Heart left ventricle (tissue), 13 donors: ENCODE measurements around the gene CATSPER2.
"Not testable (repeated sequence)": the region's sequence is repeated elsewhere in the genome, so short reads cannot be mapped to it uniquely, and the experiment has no call there.

Experiments
- POLR2A ChIP-seq, 2 donors: fragments of 450-650 bp; IDR thresholded peaks; one replicate each; pipeline ENCODE4 v1.6.1; 2017; ENCODE audit warnings: antibody characterized with exemption in 2 of 2, mild to moderate bottlenecking in 2 of 2, moderate library complexity in 2 of 2
- TF ChIP-seq, protein P1 (sequence below), 12 donors: fragments of 200-600 bp; sonication (generic) in 4 of 12; IDR thresholded peaks; one replicate each; pipeline versions ENCODE4 v1.5.0 to v1.8.0; 2018 to 2022; ENCODE audit warnings: antibody characterized with exemption in 12 of 12, mild to moderate bottlenecking in 5 of 12
- donor health status: ischemic (EF 13 %, LVEDD 7.1; RV severe dilation, severe dysfunction).
- donor health status: DM: no; HTN: yes; CAD: no.
- donor health status: DM: no; HTN: no; CAD: no.
- donor health status: ischemic (EF 25% LVEDD 6.9; RV normal size, moderate dysfunction).
- donor health status: ischemic (EF 25% LVEDD 5.7; RV mildly dilated, moderate dysfunction).
- donor health status: ischemic (EF 35%, LVEDD 5.7; RV mildly dilated, moderate dysfunction).
- donor health status: nonischemic (EF 11% LVEDD 7.7; RV severe dilation, severe dysfunction).
- donor health status: DM: yes; HTN: yes; CAD: no.
- donor health status: PGD.
- donor health status: ischemic (EF 29% LVEDD 5.4; RV normal size, mild dysfunction).
- donor health status: nonischemic (EF 23%, LVEDD 6.1; RV moderate dilation, normal function).

DNA sequence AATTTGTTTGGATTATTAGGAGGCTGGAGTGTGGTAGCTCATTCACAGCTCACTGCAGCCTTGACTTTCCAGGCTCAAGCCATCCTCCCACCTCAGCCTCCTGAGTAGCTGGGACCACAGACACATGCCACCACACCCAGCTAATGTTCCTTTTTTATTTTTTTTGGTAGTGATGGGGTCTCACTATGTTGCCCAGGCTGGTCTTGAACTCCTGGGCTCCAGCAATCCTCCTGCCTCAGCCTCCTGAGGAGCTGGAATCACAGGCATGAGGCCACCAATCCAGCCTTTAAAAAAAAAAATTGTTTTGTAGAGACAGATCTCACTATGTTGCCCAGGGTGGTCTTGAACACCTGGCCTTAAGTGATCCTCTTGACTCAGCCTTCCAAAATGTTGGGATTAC lies 21.7 kb downstream of the CATSPER2 start:
- TF ChIP-seq, protein P1, sequence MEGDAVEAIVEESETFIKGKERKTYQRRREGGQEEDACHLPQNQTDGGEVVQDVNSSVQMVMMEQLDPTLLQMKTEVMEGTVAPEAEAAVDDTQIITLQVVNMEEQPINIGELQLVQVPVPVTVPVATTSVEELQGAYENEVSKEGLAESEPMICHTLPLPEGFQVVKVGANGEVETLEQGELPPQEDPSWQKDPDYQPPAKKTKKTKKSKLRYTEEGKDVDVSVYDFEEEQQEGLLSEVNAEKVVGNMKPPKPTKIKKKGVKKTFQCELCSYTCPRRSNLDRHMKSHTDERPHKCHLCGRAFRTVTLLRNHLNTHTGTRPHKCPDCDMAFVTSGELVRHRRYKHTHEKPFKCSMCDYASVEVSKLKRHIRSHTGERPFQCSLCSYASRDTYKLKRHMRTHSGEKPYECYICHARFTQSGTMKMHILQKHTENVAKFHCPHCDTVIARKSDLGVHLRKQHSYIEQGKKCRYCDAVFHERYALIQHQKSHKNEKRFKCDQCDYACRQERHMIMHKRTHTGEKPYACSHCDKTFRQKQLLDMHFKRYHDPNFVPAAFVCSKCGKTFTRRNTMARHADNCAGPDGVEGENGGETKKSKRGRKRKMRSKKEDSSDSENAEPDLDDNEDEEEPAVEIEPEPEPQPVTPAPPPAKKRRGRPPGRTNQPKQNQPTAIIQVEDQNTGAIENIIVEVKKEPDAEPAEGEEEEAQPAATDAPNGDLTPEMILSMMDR (IDR thresholded peaks at IDR 0.05), result not testable (repeated sequence)
- not testable (repeated sequence) for TF ChIP-seq POLR2A (IDR thresholded peaks at IDR 0.05)
